H1 (cell line): ENCODE results near the gene CCDC197. TPM values are rescaled to one million over a fixed set of nuclear protein-coding genes. Genes with fewer than 3 reads are reported as not detected.

Source experiments
- CTCF ChIA-PET: fragments of 300-600 bp; sonication (Branson Sonifier 250); formaldehyde crosslinking; loops from one replicate; lab custom pipeline; 2021; ENCODE audit not compliant: partially characterized antibody; lab: Charles Lee
- POLR2A ChIA-PET: fragments of 300-600 bp; sonication (Branson Sonifier 250); formaldehyde crosslinking; loops from one replicate; lab custom pipeline; 2021; ENCODE audit warnings: inconsistent platforms; ENCODE audit not compliant: partially characterized antibody; lab: Charles Lee
- DNase-seq, 2 experiments: peaks; one replicate each; pipeline versions ENCODE4 v3.0.0 to v3.0.0-alpha.2; 2010 to 2022; ENCODE audit warnings: low spot score in 2 of 2, low read depth in 1 of 2, mixed read lengths in 1 of 2
- FAIRE-seq: peaks from 2 replicates; lab custom pipeline; 2011; peaks lifted over from hg19 to GRCh38; lab: Jason Lieb, UNC
- H2AFZ ChIP-seq: 2 replicates; pipeline ENCODE4 v1.8.1; 2012; ENCODE audit warnings: low read length, inconsistent platforms
- H2AK5ac ChIP-seq: 2 replicates; pipeline ENCODE4 v1.6.1; 2013; ENCODE audit warnings: low read depth, low read length
- H2BK120ac ChIP-seq: replicated peaks from 2 replicates; pipeline ENCODE3; 2013; ENCODE audit warnings: low read depth, low read length, inconsistent platforms
- H2BK12ac ChIP-seq: 2 replicates; pipeline ENCODE4 v1.6.1; 2013; ENCODE audit warnings: low read depth, low read length
- H2BK15ac ChIP-seq: 2 replicates; pipeline ENCODE4 v1.6.1; 2013; ENCODE audit warnings: low read length
- H2BK20ac ChIP-seq: 2 replicates; pipeline ENCODE4 v1.6.1; 2013; ENCODE audit warnings: low read length
- H2BK5ac ChIP-seq: 2 replicates; pipeline ENCODE4 v1.6.1; 2013; ENCODE audit warnings: low read depth, low read length
- H3K14ac ChIP-seq: 2 replicates; pipeline ENCODE4 v1.6.1; 2013; ENCODE audit warnings: inconsistent platforms; ENCODE audit not compliant: insufficient read length
- H3K18ac ChIP-seq: 2 replicates; pipeline ENCODE4 v1.6.1; 2013; ENCODE audit warnings: low read length; ENCODE audit errors: extremely low read depth
- H3K23ac ChIP-seq: 2 replicates; pipeline ENCODE4 v1.6.1; 2013; ENCODE audit warnings: inconsistent platforms; ENCODE audit not compliant: insufficient read length
- H3K23me2 ChIP-seq: 2 replicates; pipeline ENCODE4 v1.6.1; 2013; ENCODE audit warnings: low read depth, low read length
- H3K27ac ChIP-seq: 2 replicates; pipeline ENCODE4 v1.6.1; 2011; ENCODE audit warnings: low read depth, low read length, inconsistent platforms
- H3K27me3 ChIP-seq, 4 experiments: replicated peaks in 1 of 4; 1 replicate in 1 of 4; 2 replicates in 3 of 4; pipeline versions ENCODE4 v1.6.1 to v1.8.1; 2011 to 2013; ENCODE audit warnings: low read length in 3 of 4, mild to moderate bottlenecking in 3 of 4, inconsistent platforms in 2 of 4, mixed read lengths in 2 of 4, moderate library complexity in 1 of 4; ENCODE audit not compliant: control insufficient read depth in 3 of 4, insufficient read depth in 3 of 4; ENCODE audit errors: extremely low read depth in 1 of 4
- H3K36me3 ChIP-seq, 4 experiments: 2 replicates each; pipeline versions ENCODE4 v1.6.1 to v1.8.1; 2011 to 2013; ENCODE audit warnings: mild to moderate bottlenecking in 4 of 4, low read length in 3 of 4, moderate library complexity in 2 of 4, control low read depth in 1 of 4, inconsistent platforms in 1 of 4; ENCODE audit not compliant: insufficient read depth in 4 of 4, control insufficient read depth in 2 of 4
- H3K4ac ChIP-seq: replicated peaks from 2 replicates; pipeline ENCODE3; 2013; ENCODE audit warnings: low read length, low read depth, mixed read lengths, inconsistent platforms; ENCODE audit not compliant: insufficient read length
- H3K4me1 ChIP-seq, 4 experiments: replicated peaks in 1 of 4; 1 replicate in 1 of 4; 2 replicates in 3 of 4; pipeline versions ENCODE4 v1.6.1 to v1.8.1; 2011 to 2013; ENCODE audit warnings: low read length in 3 of 4, inconsistent platforms in 2 of 4, mixed read lengths in 1 of 4; ENCODE audit not compliant: insufficient read depth in 4 of 4, control insufficient read depth in 3 of 4
- H3K4me2 ChIP-seq, 2 experiments: 2 replicates each; pipeline versions ENCODE4 v1.6.1 to v1.8.1; 2011 to 2013; ENCODE audit warnings: low read depth in 2 of 2, low read length in 2 of 2, control low read depth in 1 of 2, inconsistent platforms in 1 of 2, mild to moderate bottlenecking in 1 of 2; ENCODE audit not compliant: insufficient read depth in 1 of 2
- H3K4me3 ChIP-seq, 4 experiments: fragments of 200-600, 300-600 bp in 1 of 4; sonication (generic), shearing (Covaris generic), sonication (Bioruptor Twin) in 1 of 4; 2 replicates each; pipeline versions ENCODE4 v1.5.1 to v1.8.1; 2011 to 2016; ENCODE audit warnings: low read length in 4 of 4, low read depth in 3 of 4, control low read depth in 2 of 4, inconsistent platforms in 2 of 4, mild to moderate bottlenecking in 2 of 4, mixed read lengths in 1 of 4, moderate library complexity in 1 of 4; ENCODE audit not compliant: insufficient read depth in 2 of 4; ENCODE audit errors: extremely low read depth in 1 of 4
- H3K56ac ChIP-seq: replicated peaks from 2 replicates; pipeline ENCODE3; 2013; ENCODE audit warnings: low read depth, mild to moderate bottlenecking, mixed read lengths, low read length, inconsistent platforms; ENCODE audit not compliant: insufficient read length
- H3K79me1 ChIP-seq: 2 replicates; pipeline ENCODE4 v1.6.1; 2013; ENCODE audit warnings: low read depth, low read length, control low read depth
- H3K79me2 ChIP-seq, 2 experiments: 2 replicates each; pipeline versions ENCODE4 v1.6.1 to v1.8.1; 2012 to 2013; ENCODE audit warnings: low read length in 2 of 2, mild to moderate bottlenecking in 2 of 2, inconsistent platforms in 1 of 2; ENCODE audit not compliant: insufficient read depth in 2 of 2, control insufficient read depth in 1 of 2
- H3K9ac ChIP-seq, 4 experiments: replicated peaks in 1 of 4; 1 replicate in 1 of 4; 2 replicates in 3 of 4; pipeline versions ENCODE4 v1.6.1 to v1.8.1; 2011 to 2013; ENCODE audit warnings: low read depth in 3 of 4, low read length in 3 of 4, control low read depth in 2 of 4, mild to moderate bottlenecking in 2 of 4, moderate library complexity in 2 of 4, inconsistent platforms in 1 of 4; ENCODE audit errors: extremely low read depth in 1 of 4
- H3K9me3 ChIP-seq, 2 experiments: 2 replicates each; pipeline versions ENCODE4 v1.6.1 to v1.8.1; 2012 to 2013; ENCODE audit warnings: mild to moderate bottlenecking in 2 of 2, moderate library complexity in 2 of 2, control low read depth in 1 of 2, inconsistent platforms in 1 of 2, low read depth in 1 of 2, low read length in 1 of 2, mixed read lengths in 1 of 2; ENCODE audit not compliant: insufficient read depth in 2 of 2
- H4K20me1 ChIP-seq, 2 experiments: replicated peaks in 1 of 2; 2 replicates each; pipeline versions ENCODE3 to v1.8.1; 2011 to 2013; ENCODE audit warnings: inconsistent platforms in 2 of 2, low read length in 2 of 2, mild to moderate bottlenecking in 1 of 2; ENCODE audit not compliant: insufficient read depth in 2 of 2, control insufficient read depth in 1 of 2
- H4K5ac ChIP-seq: 2 replicates; pipeline ENCODE4 v1.6.1; 2013; ENCODE audit warnings: low read length, low read depth, mixed read lengths, inconsistent platforms; ENCODE audit not compliant: insufficient read length
- H4K8ac ChIP-seq: 2 replicates; pipeline ENCODE4 v1.8.0; 2013; ENCODE audit warnings: mild to moderate bottlenecking, moderate library complexity, low read length, inconsistent platforms; ENCODE audit not compliant: insufficient read depth; ENCODE audit errors: extremely low read depth
- H4K91ac ChIP-seq: replicated peaks from 2 replicates; pipeline ENCODE3; 2013; ENCODE audit warnings: low read length, mixed read lengths, inconsistent platforms; ENCODE audit not compliant: insufficient read length
- ASH2L ChIP-seq: fragments of 200-600, 300-600 bp; sonication (generic); IDR thresholded peaks from one replicate; pipeline ENCODE4 v1.7.1; 2017; ENCODE audit warnings: low read length
- BACH1 ChIP-seq: IDR thresholded peaks from 2 replicates; pipeline ENCODE4 v1.6.1; 2012; ENCODE audit warnings: low read length, improper control_type of control experiment
- CBX5 ChIP-seq: fragments of 300-800, 300-1000 bp; sonication (generic); IDR thresholded peaks from 2 replicates; pipeline ENCODE4 v1.7.1; 2016; ENCODE audit warnings: antibody characterized with exemption, low read length, low read depth
- CREB1 ChIP-seq: IDR thresholded peaks from 2 replicates; pipeline ENCODE4 v1.6.1; 2012; ENCODE audit warnings: inconsistent platforms
- HDAC6 ChIP-seq: IDR thresholded peaks from one replicate; pipeline ENCODE4 v1.7.1; 2012; ENCODE audit warnings: low read depth, mild to moderate bottlenecking, inconsistent platforms, low read length, moderate library complexity
- KDM4A ChIP-seq: IDR thresholded peaks from one replicate; pipeline ENCODE4 v1.7.1; 2012; ENCODE audit warnings: low read depth, mild to moderate bottlenecking, moderate library complexity, low read length, inconsistent platforms; ENCODE audit not compliant: severe bottlenecking
- KDM5A ChIP-seq: fragments of 200-600 bp; IDR thresholded peaks from 2 replicates; pipeline ENCODE4 v1.7.1; 2012; ENCODE audit warnings: mild to moderate bottlenecking, low read length, inconsistent platforms, mixed read lengths
- MAFK ChIP-seq: IDR thresholded peaks from 2 replicates; pipeline ENCODE4 v1.6.1; 2012; ENCODE audit warnings: low read depth, mild to moderate bottlenecking, improper control_type of control experiment, low read length
- POLR2A ChIP-seq, 2 experiments: IDR thresholded peaks; 1 replicate in 1 of 2; 2 replicates in 1 of 2; pipeline ENCODE4 v1.6.1; 2011; ENCODE audit warnings: low read depth in 2 of 2, low read length in 2 of 2, mild to moderate bottlenecking in 2 of 2; ENCODE audit errors: control extremely low read depth in 1 of 2
- POLR2AphosphoS5 ChIP-seq: IDR thresholded peaks from 2 replicates; pipeline ENCODE4 v1.6.1; 2011; ENCODE audit warnings: low read depth, low read length
- RBBP5 ChIP-seq: IDR thresholded peaks from 2 replicates; pipeline ENCODE4 v1.7.1; 2012; ENCODE audit warnings: low read depth, mild to moderate bottlenecking, inconsistent platforms, low read length, moderate library complexity, borderline replicate concordance
- RFX5 ChIP-seq: IDR thresholded peaks from 2 replicates; pipeline ENCODE4 v1.6.1; 2011; ENCODE audit warnings: low read depth, low read length, improper control_type of control experiment, borderline replicate concordance
- SIN3A ChIP-seq, 2 experiments: IDR thresholded peaks in 1 of 2; conservative IDR thresholded peaks in 1 of 2; 2 replicates each; pipeline ENCODE4 v1.6.1; 2011 to 2012; ENCODE audit warnings: low read length in 2 of 2, improper control_type of control experiment in 1 of 2, low read depth in 1 of 2, mild to moderate bottlenecking in 1 of 2
- SP4 ChIP-seq: IDR thresholded peaks from 2 replicates; pipeline ENCODE4 v1.6.1; 2012; ENCODE audit warnings: low read length, inconsistent platforms
- TEAD4 ChIP-seq: IDR thresholded peaks from 2 replicates; pipeline ENCODE4 v1.6.1; 2012; ENCODE audit warnings: low read depth, low read length, inconsistent platforms, mixed read lengths
- WGBS, 2 experiments: shearing (Covaris generic) in 1 of 2; methylation state at CpG; one replicate each; pipeline versions ENCODE4 v1.1.6 to v1.1.7; 2013 to 2015; ENCODE audit warnings: low lambda C conversion rate in 2 of 2, mixed read lengths in 2 of 2, inconsistent platforms in 1 of 2, low coverage in 1 of 2, missing lambda C conversion rate in 1 of 2; ENCODE audit not compliant: insufficient replicate concordance in 2 of 2, insufficient coverage in 1 of 2, insufficient read length in 1 of 2; ENCODE audit errors: extremely low coverage in 1 of 2, missing lambda C conversion rate in 1 of 2; 5-methylcytosine and 5-hydroxymethylcytosine counted together
- polyA plus RNA-seq, 7 experiments: library from polyadenylated mRNA; depleted of rRNA in 3 of 7; stranded (reverse) in 5 of 7; unstranded in 2 of 7; fragments of >200 nt in 5 of 7; fragments of 200-250 nt in 2 of 7; gene quantifications; 1 replicate in 5 of 7; 2 replicates in 1 of 7; 4 replicates in 1 of 7; pipeline versions ENCODE4 v1.2.1 to v1.2.3, GENCODE V29; 2011 to 2013; ENCODE audit warnings: missing spikeins in 2 of 7, mixed read lengths in 2 of 7
- total RNA-seq: library from RNA; stranded (reverse); fragmentation: NEBNext Ultra II Directional; extraction: Animal tissue kit (Norgen Biotek cat#: 25700); gene quantifications from 2 replicates; pipeline ENCODE4 v1.2.1, GENCODE V29; 2021

The CCDC197 gene
- total and polyA plus RNA-seq, 2 of the 8 experiments (the other 6 are each of a cell fraction or from before 2014, with no cell fraction given), result not detected

- ChIA-PET CTCF (interaction anchor here (1.0 to 1.5 kb wide), 5 partner anchors 9 to 93 kb away, joined by 3 to 6 read pairs (median 4); no protein-coding TSS in a partner anchor), POLR2A (interaction anchor here (1.0 kb wide), 1 partner anchor 9 kb away, joined by 3 read pairs; no protein-coding TSS in a partner anchor)
- H3K56ac ChIP-seq, result no peak overlapping the region
- no peak overlapping the region for H3K9ac ChIP-seq
- no peaks in the 10 kb centered on the region for H3K79me1 ChIP-seq
- no peak overlapping the region for H2BK12ac ChIP-seq
- H3K4me2 ChIP-seq, result no peak overlapping the region
- no peak overlapping the region for H2AFZ ChIP-seq
- no peak overlapping the region for H2BK120ac ChIP-seq
- no peak overlapping the region for H4K8ac ChIP-seq
- H2BK15ac ChIP-seq, result no peak overlapping the region
- no peak overlapping the region for H2BK5ac ChIP-seq
- no peak overlapping the region for H3K14ac ChIP-seq
- no peak overlapping the region for H2AK5ac ChIP-seq
- no peak overlapping the region for H3K4ac ChIP-seq
- no peaks in the 10 kb centered on the region for H3K9me3 ChIP-seq
- no peaks in the 10 kb centered on the region for H3K27me3 ChIP-seq
- FAIRE-seq (no peak), DNase-seq (no peak)
- peaks cover 0 to 5% of the 10 kb centered on the region in 2 experiments for H4K20me1 ChIP-seq
- no peak overlapping the region for H3K27ac ChIP-seq
- no peak overlapping the region for H4K91ac ChIP-seq
- H3K79me2 ChIP-seq, result no peaks in the 10 kb centered on the region
- whole genome bisulfite sequencing, 2 experiments, result 91% methylated on average over 13 of the region's 13 CpGs; no CpG with 5 or more reads in 1 of the 2 experiments
- H2BK20ac ChIP-seq, result no peak overlapping the region
- H3K23me2 ChIP-seq, result no peaks in the 10 kb centered on the region
- H4K5ac ChIP-seq, result no peak overlapping the region
- H3K36me3 ChIP-seq, result peaks cover 8 to 38% (median 18%) of the 10 kb centered on the region in 4 experiments; a peak in 6 of 8 replicates
- no peak overlapping the region for H3K23ac ChIP-seq
- H3K4me1 ChIP-seq, result no peaks in the 10 kb centered on the region
- no peak overlapping the region for H3K18ac ChIP-seq
- H3K4me3 ChIP-seq, result no peak overlapping the region
- no peak for TF ChIP-seq RBBP5
- TF ChIP-seq HDAC6, result no peak
- TF ChIP-seq KDM5A, result no peak
- TF ChIP-seq SP4, result no peak
- TF ChIP-seq BACH1, result no peak
- TF ChIP-seq RFX5, result no peak
- TF ChIP-seq SIN3A (conservative IDR thresholded peaks at IDR 0.05 in 1 of 2, IDR thresholded peaks at IDR 0.05 in 1 of 2; ENCODE audit: low read depth in 1 of 2, low read length in 2 of 2), result no peak
- no peak for TF ChIP-seq CREB1
- TF ChIP-seq TEAD4, result no peak
- TF ChIP-seq MAFK, result no peak
- no peak for TF ChIP-seq ASH2L
- no peak for TF ChIP-seq KDM4A
- no peak for TF ChIP-seq POLR2A (IDR thresholded peaks at IDR 0.05; ENCODE audit: control extremely low read depth in 1 of 2, low read depth in 2 of 2, low read length in 2 of 2)
- TF ChIP-seq POLR2AphosphoS5, result no peak
- TF ChIP-seq CBX5, result no peak
Observed at GRCh38 chr14:94043111-94043755, 46.1 kb downstream of the CCDC197 start.
